Loucy (cell line): Measurements from ENCODE around the gene FOXP1.

Experiments used
- EZH2phosphoT487 ChIP-seq: fragments of 200-600 bp; IDR thresholded peaks from 2 replicates; pipeline ENCODE4 v1.6.1; 2018; ENCODE audit warnings: antibody characterized with exemption, mild to moderate bottlenecking, moderate library complexity, borderline replicate concordance
- TF ChIP-seq, protein P1 (sequence below): fragments of 200-600 bp; sonication (generic); conservative IDR thresholded peaks from 2 replicates; pipeline ENCODE4 v1.5.1; 2014; ENCODE audit warnings: mild to moderate bottlenecking, antibody characterized with exemption, low read length

DNA sequence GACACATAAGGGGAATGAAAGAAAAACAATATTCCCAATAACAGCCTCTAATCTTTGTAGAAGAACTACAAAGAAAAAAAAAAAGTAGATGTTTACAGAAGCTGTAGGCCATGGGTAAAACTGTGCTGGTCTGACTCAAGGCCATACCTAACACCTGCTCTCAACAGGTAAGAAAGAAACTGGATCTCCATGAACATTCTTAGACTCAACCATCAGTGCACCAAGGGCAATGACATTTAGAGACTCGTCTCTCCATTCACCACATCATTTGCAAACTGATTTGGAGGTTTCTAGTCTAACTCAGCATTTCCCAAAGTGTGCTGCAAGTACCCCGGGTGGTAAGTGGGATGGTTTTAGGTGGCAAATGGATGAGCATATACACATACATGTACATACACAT is 164.2 kb downstream of the FOXP1 start:
- TF ChIP-seq EZH2phosphoT487: no peak
- TF ChIP-seq, protein P1, sequence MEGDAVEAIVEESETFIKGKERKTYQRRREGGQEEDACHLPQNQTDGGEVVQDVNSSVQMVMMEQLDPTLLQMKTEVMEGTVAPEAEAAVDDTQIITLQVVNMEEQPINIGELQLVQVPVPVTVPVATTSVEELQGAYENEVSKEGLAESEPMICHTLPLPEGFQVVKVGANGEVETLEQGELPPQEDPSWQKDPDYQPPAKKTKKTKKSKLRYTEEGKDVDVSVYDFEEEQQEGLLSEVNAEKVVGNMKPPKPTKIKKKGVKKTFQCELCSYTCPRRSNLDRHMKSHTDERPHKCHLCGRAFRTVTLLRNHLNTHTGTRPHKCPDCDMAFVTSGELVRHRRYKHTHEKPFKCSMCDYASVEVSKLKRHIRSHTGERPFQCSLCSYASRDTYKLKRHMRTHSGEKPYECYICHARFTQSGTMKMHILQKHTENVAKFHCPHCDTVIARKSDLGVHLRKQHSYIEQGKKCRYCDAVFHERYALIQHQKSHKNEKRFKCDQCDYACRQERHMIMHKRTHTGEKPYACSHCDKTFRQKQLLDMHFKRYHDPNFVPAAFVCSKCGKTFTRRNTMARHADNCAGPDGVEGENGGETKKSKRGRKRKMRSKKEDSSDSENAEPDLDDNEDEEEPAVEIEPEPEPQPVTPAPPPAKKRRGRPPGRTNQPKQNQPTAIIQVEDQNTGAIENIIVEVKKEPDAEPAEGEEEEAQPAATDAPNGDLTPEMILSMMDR: no peak
